Astrocyte (in vitro differentiated cells and primary cell): ENCODE data around the gene ZBTB17. TPM values are rescaled to one million over a fixed set of nuclear protein-coding genes. Genes with fewer than 3 reads are reported as not detected.
A peak's percentile ranks its signal among the peaks of the same experiment; 100 is the strongest.

Experiments
- DNase-seq: peaks from one replicate; pipeline ENCODE4 v3.0.0-alpha.2; 2010; ENCODE audit warnings: low read depth
- FAIRE-seq: peaks from 2 replicates; lab custom pipeline; 2011; peaks lifted over from hg19 to GRCh38; lab: Jason Lieb, UNC
- H2AFZ ChIP-seq: 2 replicates; pipeline ENCODE4 v1.6.0; 2012; ENCODE audit warnings: low read depth, low read length, inconsistent platforms
- H3K27ac ChIP-seq: 2 replicates; pipeline ENCODE4 v1.5.1; 2011; ENCODE audit warnings: low read depth, low read length, inconsistent platforms
- H3K27me3 ChIP-seq: 2 replicates; pipeline ENCODE4 v1.6.0; 2011; ENCODE audit warnings: low read length, inconsistent platforms; ENCODE audit not compliant: insufficient read depth
- H3K36me3 ChIP-seq: 2 replicates; pipeline ENCODE4 v1.5.1; 2011; ENCODE audit warnings: low read length, inconsistent platforms; ENCODE audit not compliant: insufficient read depth
- H3K4me1 ChIP-seq: 2 replicates; pipeline ENCODE4 v1.5.1; 2011; ENCODE audit warnings: low read length, inconsistent platforms; ENCODE audit not compliant: insufficient read depth
- H3K4me2 ChIP-seq: 2 replicates; pipeline ENCODE4 v1.6.0; 2012; ENCODE audit warnings: low read length, inconsistent platforms
- H3K4me3 ChIP-seq: 2 replicates; pipeline ENCODE4 v1.5.1; 2011; ENCODE audit warnings: low read depth, mild to moderate bottlenecking, low read length, inconsistent platforms; ENCODE audit not compliant: insufficient read depth
- H3K79me2 ChIP-seq: 2 replicates; pipeline ENCODE4 v1.6.0; 2012; ENCODE audit warnings: mild to moderate bottlenecking, low read length, inconsistent platforms; ENCODE audit not compliant: insufficient read depth
- H3K9ac ChIP-seq: 2 replicates; pipeline ENCODE4 v1.6.0; 2012; ENCODE audit warnings: mild to moderate bottlenecking, low read length, inconsistent platforms
- H3K9me3 ChIP-seq: 2 replicates; pipeline ENCODE4 v1.5.1; 2012; ENCODE audit warnings: low read depth, mild to moderate bottlenecking, low read length, inconsistent platforms; ENCODE audit not compliant: insufficient read depth
- H4K20me1 ChIP-seq: 2 replicates; pipeline ENCODE4 v1.6.0; 2012; ENCODE audit warnings: low read length, inconsistent platforms; ENCODE audit not compliant: insufficient read depth
- H3K27ac Mint-ChIP-seq: one replicate; pipeline ENCODE4 v1.8.0; 2021; ENCODE audit warnings: mild to moderate bottlenecking, mixed read lengths; ENCODE audit not compliant: unreplicated experiment
- H3K27me3 Mint-ChIP-seq: one replicate; pipeline ENCODE4 v1.8.0; 2021; ENCODE audit warnings: low read depth, mixed read lengths; ENCODE audit not compliant: unreplicated experiment
- H3K36me3 Mint-ChIP-seq: one replicate; pipeline ENCODE4 v1.8.0; 2021; ENCODE audit warnings: low read depth, mixed read lengths; ENCODE audit not compliant: unreplicated experiment
- H3K4me1 Mint-ChIP-seq: one replicate; pipeline ENCODE4 v1.8.0; 2021; ENCODE audit warnings: low read depth, mixed read lengths; ENCODE audit not compliant: unreplicated experiment
- H3K4me3 Mint-ChIP-seq: one replicate; pipeline ENCODE4 v1.8.0; 2021; ENCODE audit warnings: mild to moderate bottlenecking, moderate library complexity, mixed read lengths; ENCODE audit not compliant: unreplicated experiment
- H3K9me3 Mint-ChIP-seq: one replicate; pipeline ENCODE4 v1.8.0; 2021; ENCODE audit warnings: mild to moderate bottlenecking, mixed read lengths; ENCODE audit not compliant: unreplicated experiment
- EZH2 ChIP-seq: IDR thresholded peaks from 2 replicates; pipeline ENCODE4 v1.6.1; 2012; ENCODE audit warnings: mild to moderate bottlenecking, low read length, inconsistent platforms; ENCODE audit not compliant: insufficient read depth
- total RNA-seq: library from RNA; stranded (reverse); gene quantifications from 2 replicates; pipeline ENCODE4 v1.2.1, GENCODE V29; 2021
- TF ChIP-seq, protein P1 (sequence below): IDR thresholded peaks from 2 replicates; pipeline ENCODE4 v1.5.1; 2011; ENCODE audit warnings: low read depth, mild to moderate bottlenecking, inconsistent platforms, low read length, moderate library complexity; ENCODE audit not compliant: insufficient read depth

ZBTB17 gene
- total RNA-seq, 1 donor from 2014 or later = 28.1 TPM

DNA sequence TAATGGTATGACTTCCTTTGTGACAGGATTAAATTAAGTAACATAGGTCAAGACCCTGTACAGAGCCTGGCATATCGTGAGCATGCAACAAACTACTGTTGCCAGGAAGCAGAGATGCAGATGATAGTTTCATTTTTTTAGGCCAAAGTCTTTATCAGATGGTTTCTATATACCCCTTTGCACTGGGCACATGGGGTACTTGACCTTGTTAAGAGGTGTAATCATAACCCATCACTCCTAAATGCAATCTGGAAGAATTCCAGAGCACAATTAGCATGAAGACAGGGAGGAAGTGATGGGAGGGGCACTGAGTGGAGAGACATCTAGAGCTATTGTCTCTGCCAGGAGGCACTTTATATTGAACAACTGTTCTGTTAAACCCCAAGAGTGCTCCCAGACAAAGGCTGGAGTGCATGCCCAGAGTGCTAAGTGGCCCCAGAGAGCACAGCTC is 22.1 kb downstream of the ZBTB17 start:
- no peaks in the 10 kb centered on the region for H3K9me3 Mint-ChIP-seq
- H3K79me2 ChIP-seq = peaks cover 77% of the 10 kb centered on the region
- H3K9ac ChIP-seq = peak overlapping the region; percentile 46
- H3K4me3 Mint-ChIP-seq = peak overlapping the region; percentile 29
- H3K9me3 ChIP-seq = no peaks in the 10 kb centered on the region
- no peak overlapping the region for H2AFZ ChIP-seq
- no peak for FAIRE-seq
- DNase-seq = no peak
- peaks cover 70% of the 10 kb centered on the region for H3K4me1 Mint-ChIP-seq
- peaks cover 7% of the 10 kb centered on the region for H3K36me3 Mint-ChIP-seq
- H3K27ac Mint-ChIP-seq = peak overlapping the region; percentile 26
- H4K20me1 ChIP-seq = peaks cover 23% of the 10 kb centered on the region
- peaks cover 80% of the 10 kb centered on the region for H3K4me1 ChIP-seq
- no peaks in the 10 kb centered on the region for H3K36me3 ChIP-seq
- TF ChIP-seq, protein P1, sequence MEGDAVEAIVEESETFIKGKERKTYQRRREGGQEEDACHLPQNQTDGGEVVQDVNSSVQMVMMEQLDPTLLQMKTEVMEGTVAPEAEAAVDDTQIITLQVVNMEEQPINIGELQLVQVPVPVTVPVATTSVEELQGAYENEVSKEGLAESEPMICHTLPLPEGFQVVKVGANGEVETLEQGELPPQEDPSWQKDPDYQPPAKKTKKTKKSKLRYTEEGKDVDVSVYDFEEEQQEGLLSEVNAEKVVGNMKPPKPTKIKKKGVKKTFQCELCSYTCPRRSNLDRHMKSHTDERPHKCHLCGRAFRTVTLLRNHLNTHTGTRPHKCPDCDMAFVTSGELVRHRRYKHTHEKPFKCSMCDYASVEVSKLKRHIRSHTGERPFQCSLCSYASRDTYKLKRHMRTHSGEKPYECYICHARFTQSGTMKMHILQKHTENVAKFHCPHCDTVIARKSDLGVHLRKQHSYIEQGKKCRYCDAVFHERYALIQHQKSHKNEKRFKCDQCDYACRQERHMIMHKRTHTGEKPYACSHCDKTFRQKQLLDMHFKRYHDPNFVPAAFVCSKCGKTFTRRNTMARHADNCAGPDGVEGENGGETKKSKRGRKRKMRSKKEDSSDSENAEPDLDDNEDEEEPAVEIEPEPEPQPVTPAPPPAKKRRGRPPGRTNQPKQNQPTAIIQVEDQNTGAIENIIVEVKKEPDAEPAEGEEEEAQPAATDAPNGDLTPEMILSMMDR = no peak
- TF ChIP-seq EZH2 = no peak
- peak overlapping the region; percentile 100 for H3K27ac ChIP-seq
- H3K4me2 ChIP-seq = peak overlapping the region; percentile 91
- H3K27me3 ChIP-seq = no peaks in the 10 kb centered on the region
- H3K4me3 ChIP-seq = no peak overlapping the region
- H3K27me3 Mint-ChIP-seq = no peaks in the 10 kb centered on the region

DNA sequence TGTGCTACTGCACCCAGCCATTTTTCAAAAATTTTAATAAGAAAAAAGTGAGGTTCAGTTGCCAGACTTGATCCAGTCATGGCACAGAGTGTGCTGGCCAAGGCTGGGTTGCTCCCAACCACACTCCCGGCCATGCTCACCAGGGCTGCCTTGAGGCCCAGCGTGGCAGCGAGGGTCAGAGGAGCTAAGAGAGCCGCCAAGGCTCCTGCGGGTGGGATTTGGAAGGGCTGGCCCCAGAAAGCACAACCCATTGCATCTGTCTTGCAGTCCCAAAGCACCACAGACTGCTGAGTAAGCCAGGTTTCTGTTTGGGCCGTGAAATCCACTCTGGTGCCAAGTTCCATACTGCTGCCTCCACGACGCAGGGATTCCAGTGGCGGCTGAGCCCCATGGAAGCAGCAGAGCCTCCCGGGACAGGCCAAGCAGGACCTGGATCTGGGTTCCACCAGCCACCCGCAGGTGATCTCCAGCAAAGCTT is 22.6 kb downstream of the ZBTB17 start:
- Histone ChIP-seq H3K27me3 (no peaks in the 10 kb centered on the region), H3K4me1 (peaks cover 80% of the 10 kb centered on the region), H3K9ac (peak overlapping the region; percentile 46), H3K27ac (peak overlapping the region; percentile 100), H2AFZ (no peak overlapping the region), H3K4me2 (peak overlapping the region; percentile 91), H3K4me3 (no peak overlapping the region), H3K9me3 (no peaks in the 10 kb centered on the region), H3K36me3 (no peaks in the 10 kb centered on the region), H3K79me2 (peaks cover 77% of the 10 kb centered on the region), H4K20me1 (peaks cover 22% of the 10 kb centered on the region)
- TF ChIP-seq, protein P1 = no peak
- TF ChIP-seq EZH2 = no peak
- H3K9me3 Mint-ChIP-seq = no peaks in the 10 kb centered on the region
- FAIRE-seq (no peak), DNase-seq (peak; percentile 60)
- H3K4me3 Mint-ChIP-seq = no peak overlapping the region
- peak overlapping the region; percentile 34 for H3K27ac Mint-ChIP-seq
- peaks cover 73% of the 10 kb centered on the region for H3K4me1 Mint-ChIP-seq
- H3K36me3 Mint-ChIP-seq = peaks cover 6% of the 10 kb centered on the region
- no peaks in the 10 kb centered on the region for H3K27me3 Mint-ChIP-seq
